ENCODE data around the gene FUS.

FUS gene

DNA sequence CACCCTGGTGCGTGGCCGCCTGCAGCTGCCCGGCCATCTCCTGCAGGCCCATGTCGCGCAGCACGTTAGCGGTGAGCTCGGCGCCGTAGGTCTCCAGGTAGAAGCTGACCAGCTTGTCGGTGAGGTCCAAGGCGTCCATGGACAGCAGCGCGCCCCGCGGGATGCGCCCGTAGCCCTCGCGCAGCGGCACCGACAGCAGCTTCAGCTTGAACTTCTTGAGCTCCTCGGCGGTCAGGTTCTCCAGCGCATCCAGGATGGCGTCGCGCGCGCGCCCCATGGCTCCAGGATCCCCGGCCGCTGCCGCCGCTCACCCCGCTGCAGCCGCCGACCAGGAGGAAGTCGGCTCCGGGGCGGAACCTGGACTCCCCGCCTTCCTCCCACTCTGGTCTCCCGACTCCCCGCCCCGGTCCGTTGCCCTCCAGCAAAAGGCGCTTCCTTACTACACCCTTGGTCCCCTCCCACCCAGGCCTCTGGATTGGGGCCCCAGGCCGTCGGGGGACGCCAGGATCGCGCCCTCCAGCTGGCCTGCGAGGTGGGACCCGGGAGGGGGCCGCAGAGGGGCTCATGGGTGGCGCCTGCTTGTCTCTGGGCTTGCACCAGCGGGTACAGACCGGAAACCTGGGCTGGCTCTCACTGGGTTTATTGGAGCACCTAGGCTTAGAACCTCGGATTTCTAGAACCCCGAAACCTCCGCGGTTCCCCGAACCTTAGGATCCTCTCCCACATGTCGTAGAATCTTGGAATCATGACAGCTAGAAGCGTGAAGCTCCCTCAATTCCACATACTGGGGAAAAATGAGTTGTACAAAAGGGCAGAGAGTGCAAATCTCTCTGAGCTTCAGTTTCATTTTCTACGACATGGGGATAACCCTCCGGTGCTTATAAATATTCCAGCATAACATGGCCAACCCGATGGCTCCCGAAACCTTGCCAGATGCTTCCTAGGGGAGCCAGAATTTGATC lies 22.8 kb downstream of the FUS start, which contains the start of gene PYCARD (continued):
- TF ChIP-seq, protein P1, sequence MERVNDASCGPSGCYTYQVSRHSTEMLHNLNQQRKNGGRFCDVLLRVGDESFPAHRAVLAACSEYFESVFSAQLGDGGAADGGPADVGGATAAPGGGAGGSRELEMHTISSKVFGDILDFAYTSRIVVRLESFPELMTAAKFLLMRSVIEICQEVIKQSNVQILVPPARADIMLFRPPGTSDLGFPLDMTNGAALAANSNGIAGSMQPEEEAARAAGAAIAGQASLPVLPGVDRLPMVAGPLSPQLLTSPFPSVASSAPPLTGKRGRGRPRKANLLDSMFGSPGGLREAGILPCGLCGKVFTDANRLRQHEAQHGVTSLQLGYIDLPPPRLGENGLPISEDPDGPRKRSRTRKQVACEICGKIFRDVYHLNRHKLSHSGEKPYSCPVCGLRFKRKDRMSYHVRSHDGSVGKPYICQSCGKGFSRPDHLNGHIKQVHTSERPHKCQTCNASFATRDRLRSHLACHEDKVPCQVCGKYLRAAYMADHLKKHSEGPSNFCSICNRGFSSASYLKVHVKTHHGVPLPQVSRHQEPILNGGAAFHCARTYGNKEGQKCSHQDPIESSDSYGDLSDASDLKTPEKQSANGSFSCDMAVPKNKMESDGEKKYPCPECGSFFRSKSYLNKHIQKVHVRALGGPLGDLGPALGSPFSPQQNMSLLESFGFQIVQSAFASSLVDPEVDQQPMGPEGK (CRISPR knock-in tag; IDR thresholded peaks at IDR 0.05; ENCODE audit: borderline replicate concordance): no peak
- TF ChIP-seq ZFP3 (CRISPR knock-in tag; IDR thresholded peaks at IDR 0.05) (no peak), ZNF565 (CRISPR knock-in tag; conservative IDR thresholded peaks at IDR 0.05; ENCODE audit: low read depth) (no peak)

DNA sequence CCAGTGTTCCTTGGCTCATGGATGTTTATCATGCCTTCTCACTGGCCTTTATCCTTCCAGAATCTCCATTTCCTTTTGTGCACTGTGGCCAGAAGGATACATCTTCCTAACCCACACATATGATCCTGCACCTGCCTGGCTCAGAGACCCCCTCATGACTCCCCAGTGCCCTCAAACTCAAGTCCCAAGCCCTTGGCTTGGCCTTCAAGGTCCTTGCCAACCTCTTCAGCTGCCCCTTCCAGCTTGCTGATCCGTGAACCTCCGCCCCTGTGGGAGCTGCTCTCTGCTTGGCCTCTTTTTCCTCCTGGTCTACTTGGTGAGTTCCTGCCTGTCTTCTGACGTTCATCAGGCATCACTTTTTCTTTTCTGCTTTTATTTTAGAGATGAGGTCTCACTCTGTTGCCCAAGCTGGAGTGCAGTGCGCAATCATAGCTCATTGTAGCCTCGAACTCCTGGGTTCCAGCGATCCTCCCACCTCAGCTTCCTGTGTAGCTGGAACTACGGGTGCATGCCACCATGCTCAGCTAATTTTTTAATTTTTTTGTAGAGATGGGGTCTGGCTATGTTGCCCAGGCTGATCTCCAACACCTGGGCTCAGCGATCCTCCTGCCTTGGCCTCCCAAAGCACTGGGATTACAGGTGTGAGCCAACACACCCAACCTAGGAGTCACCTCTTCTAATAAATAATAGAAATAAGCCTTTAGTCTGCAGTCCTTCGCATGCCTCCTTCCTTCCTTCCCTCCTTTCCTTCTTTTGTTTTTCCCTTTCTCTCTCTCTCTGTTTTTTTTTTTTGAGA lies 25.1 kb downstream of the FUS start:
- no peak for ATAC-seq
- TF ChIP-seq TOX (CRISPR knock-in tag; IDR thresholded peaks at IDR 0.05; ENCODE audit: borderline replicate concordance) (no peak), RARB (CRISPR knock-in tag; IDR thresholded peaks at IDR 0.05) (no peak), ZC3H10 (CRISPR knock-in tag; IDR thresholded peaks at IDR 0.05) (no peak), ZFP3 (CRISPR knock-in tag; IDR thresholded peaks at IDR 0.05) (no peak), ARNTL (CRISPR knock-in tag; IDR thresholded peaks at IDR 0.05; ENCODE audit: borderline replicate concordance, low read depth) (no peak), GLIS3 (CRISPR knock-in tag; IDR thresholded peaks at IDR 0.05) (no peak)
- TF ChIP-seq, protein P2, sequence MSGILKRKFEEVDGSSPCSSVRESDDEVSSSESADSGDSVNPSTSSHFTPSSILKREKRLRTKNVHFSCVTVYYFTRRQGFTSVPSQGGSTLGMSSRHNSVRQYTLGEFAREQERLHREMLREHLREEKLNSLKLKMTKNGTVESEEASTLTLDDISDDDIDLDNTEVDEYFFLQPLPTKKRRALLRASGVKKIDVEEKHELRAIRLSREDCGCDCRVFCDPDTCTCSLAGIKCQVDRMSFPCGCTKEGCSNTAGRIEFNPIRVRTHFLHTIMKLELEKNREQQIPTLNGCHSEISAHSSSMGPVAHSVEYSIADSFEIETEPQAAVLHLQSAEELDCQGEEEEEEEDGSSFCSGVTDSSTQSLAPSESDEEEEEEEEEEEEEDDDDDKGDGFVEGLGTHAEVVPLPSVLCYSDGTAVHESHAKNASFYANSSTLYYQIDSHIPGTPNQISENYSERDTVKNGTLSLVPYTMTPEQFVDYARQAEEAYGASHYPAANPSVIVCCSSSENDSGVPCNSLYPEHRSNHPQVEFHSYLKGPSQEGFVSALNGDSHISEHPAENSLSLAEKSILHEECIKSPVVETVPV (CRISPR knock-in tag; IDR thresholded peaks at IDR 0.05): no peak

DNA sequence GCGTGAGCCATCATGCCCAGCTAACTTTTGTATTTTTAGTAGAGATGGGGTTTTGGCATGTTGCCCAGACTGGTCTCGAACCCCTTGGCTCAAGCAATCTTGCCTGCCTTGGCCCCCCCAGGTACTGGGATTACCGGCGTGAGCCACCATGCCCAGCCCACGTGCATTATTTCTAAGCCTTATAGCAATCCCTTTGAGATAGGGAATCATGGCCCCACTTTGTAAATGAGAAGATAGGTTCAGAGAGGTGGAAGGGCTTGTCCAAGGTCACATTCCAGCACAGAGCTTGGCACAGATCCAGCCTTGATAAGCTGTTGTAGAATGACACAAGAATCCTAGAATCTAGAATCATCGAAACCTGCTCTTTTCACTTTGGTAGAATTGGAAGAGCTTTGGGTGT lies 26.8 kb downstream of the FUS start:
- no peak for TF ChIP-seq ZNF70 (CRISPR knock-in tag; IDR thresholded peaks at IDR 0.05)
- TF ChIP-seq, protein P1 (CRISPR knock-in tag; IDR thresholded peaks at IDR 0.05; ENCODE audit: borderline replicate concordance): no peak
- no peak for TF ChIP-seq GLIS3 (CRISPR knock-in tag; IDR thresholded peaks at IDR 0.05)
- no peak for TF ChIP-seq PPARA (CRISPR knock-in tag; IDR thresholded peaks at IDR 0.05; ENCODE audit: borderline replicate concordance)
- TF ChIP-seq, protein P3, sequence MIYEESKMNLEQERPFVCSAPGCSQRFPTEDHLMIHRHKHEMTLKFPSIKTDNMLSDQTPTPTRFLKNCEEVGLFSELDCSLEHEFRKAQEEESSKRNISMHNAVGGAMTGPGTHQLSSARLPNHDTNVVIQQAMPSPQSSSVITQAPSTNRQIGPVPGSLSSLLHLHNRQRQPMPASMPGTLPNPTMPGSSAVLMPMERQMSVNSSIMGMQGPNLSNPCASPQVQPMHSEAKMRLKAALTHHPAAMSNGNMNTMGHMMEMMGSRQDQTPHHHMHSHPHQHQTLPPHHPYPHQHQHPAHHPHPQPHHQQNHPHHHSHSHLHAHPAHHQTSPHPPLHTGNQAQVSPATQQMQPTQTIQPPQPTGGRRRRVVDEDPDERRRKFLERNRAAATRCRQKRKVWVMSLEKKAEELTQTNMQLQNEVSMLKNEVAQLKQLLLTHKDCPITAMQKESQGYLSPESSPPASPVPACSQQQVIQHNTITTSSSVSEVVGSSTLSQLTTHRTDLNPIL (CRISPR knock-in tag; IDR thresholded peaks at IDR 0.05; ENCODE audit: low read depth): no peak
- no peak for TF ChIP-seq OSR1 (CRISPR knock-in tag; IDR thresholded peaks at IDR 0.05)
- TF ChIP-seq TCF4 (CRISPR knock-in tag; IDR thresholded peaks at IDR 0.05; ENCODE audit: borderline replicate concordance): no peak
- no peak for TF ChIP-seq ZNF565 (CRISPR knock-in tag; conservative IDR thresholded peaks at IDR 0.05; ENCODE audit: low read depth)
- TF ChIP-seq, protein P4, sequence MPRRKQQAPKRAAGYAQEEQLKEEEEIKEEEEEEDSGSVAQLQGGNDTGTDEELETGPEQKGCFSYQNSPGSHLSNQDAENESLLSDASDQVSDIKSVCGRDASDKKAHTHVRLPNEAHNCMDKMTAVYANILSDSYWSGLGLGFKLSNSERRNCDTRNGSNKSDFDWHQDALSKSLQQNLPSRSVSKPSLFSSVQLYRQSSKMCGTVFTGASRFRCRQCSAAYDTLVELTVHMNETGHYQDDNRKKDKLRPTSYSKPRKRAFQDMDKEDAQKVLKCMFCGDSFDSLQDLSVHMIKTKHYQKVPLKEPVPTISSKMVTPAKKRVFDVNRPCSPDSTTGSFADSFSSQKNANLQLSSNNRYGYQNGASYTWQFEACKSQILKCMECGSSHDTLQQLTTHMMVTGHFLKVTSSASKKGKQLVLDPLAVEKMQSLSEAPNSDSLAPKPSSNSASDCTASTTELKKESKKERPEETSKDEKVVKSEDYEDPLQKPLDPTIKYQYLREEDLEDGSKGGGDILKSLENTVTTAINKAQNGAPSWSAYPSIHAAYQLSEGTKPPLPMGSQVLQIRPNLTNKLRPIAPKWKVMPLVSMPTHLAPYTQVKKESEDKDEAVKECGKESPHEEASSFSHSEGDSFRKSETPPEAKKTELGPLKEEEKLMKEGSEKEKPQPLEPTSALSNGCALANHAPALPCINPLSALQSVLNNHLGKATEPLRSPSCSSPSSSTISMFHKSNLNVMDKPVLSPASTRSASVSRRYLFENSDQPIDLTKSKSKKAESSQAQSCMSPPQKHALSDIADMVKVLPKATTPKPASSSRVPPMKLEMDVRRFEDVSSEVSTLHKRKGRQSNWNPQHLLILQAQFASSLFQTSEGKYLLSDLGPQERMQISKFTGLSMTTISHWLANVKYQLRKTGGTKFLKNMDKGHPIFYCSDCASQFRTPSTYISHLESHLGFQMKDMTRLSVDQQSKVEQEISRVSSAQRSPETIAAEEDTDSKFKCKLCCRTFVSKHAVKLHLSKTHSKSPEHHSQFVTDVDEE (CRISPR knock-in tag; IDR thresholded peaks at IDR 0.05): no peak
- TF ChIP-seq, protein P5, sequence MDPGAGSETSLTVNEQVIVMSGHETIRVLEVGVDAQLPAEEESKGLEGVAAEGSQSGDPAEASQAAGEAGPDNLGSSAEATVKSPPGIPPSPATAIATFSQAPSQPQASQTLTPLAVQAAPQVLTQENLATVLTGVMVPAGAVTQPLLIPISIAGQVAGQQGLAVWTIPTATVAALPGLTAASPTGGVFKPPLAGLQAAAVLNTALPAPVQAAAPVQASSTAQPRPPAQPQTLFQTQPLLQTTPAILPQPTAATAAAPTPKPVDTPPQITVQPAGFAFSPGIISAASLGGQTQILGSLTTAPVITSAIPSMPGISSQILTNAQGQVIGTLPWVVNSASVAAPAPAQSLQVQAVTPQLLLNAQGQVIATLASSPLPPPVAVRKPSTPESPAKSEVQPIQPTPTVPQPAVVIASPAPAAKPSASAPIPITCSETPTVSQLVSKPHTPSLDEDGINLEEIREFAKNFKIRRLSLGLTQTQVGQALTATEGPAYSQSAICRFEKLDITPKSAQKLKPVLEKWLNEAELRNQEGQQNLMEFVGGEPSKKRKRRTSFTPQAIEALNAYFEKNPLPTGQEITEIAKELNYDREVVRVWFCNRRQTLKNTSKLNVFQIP (CRISPR knock-in tag; IDR thresholded peaks at IDR 0.05; ENCODE audit: borderline replicate concordance, low read depth): no peak
- no peak for TF ChIP-seq ZC3H10 (CRISPR knock-in tag; IDR thresholded peaks at IDR 0.05)
- no peak for TF ChIP-seq CSDC2 (CRISPR knock-in tag; IDR thresholded peaks at IDR 0.05)
- TF ChIP-seq, protein P2 (CRISPR knock-in tag; IDR thresholded peaks at IDR 0.05): no peak
- no peak for TF ChIP-seq ESRRG (CRISPR knock-in tag; IDR thresholded peaks at IDR 0.05)
- no peak for TF ChIP-seq ARNTL (CRISPR knock-in tag; IDR thresholded peaks at IDR 0.05; ENCODE audit: borderline replicate concordance, low read depth)
- no peak for ATAC-seq
